Activated T-cell treated with anti-CD3 and anti-CD28 coated beads, Interleukin-2, amount 50 U/mL, for 72 hours (primary cell): ENCODE data around the gene COL13A1. TPM values are rescaled to one million over a fixed set of nuclear protein-coding genes. Genes with fewer than 3 reads are reported as not detected.

ENCODE experiments used
- ATAC-seq, 2 donors: fragments of 150-1000 bp; cut with Tn5 transposase; replicated peaks in 1 of 2; 2 replicates each; pipeline ENCODE4 v1.10.0; 2021; ENCODE audit warnings: moderate library complexity in 2 of 2, mild to moderate bottlenecking in 1 of 2
- DNase-seq, 2 donors: peaks; one replicate each; pipeline ENCODE4 v3.0.0; 2021 to 2022; ENCODE audit warnings: mixed read lengths in 1 of 2
- H3K27ac Mint-ChIP-seq: one replicate; pipeline ENCODE4 v1.8.0; 2022; ENCODE audit warnings: mild to moderate bottlenecking, moderate library complexity, mixed read lengths
- H3K27me3 Mint-ChIP-seq: one replicate; pipeline ENCODE4 v1.8.0; 2022; ENCODE audit warnings: low read depth, mixed read lengths
- H3K36me3 Mint-ChIP-seq, 2 donors: one replicate each; pipeline ENCODE4 v1.8.0; 2022; ENCODE audit warnings: mixed read lengths in 2 of 2, mild to moderate bottlenecking in 1 of 2; ENCODE audit not compliant: insufficient read depth in 2 of 2
- H3K4me1 Mint-ChIP-seq: one replicate; pipeline ENCODE4 v1.8.0; 2022; ENCODE audit warnings: low read depth, mixed read lengths
- H3K4me3 Mint-ChIP-seq, 2 donors: one replicate each; pipeline ENCODE4 v1.8.0; 2022; ENCODE audit warnings: mild to moderate bottlenecking in 2 of 2, mixed read lengths in 2 of 2, moderate library complexity in 2 of 2
- H3K9me3 Mint-ChIP-seq, 2 donors: one replicate each; pipeline ENCODE4 v1.8.0; 2022; ENCODE audit warnings: mixed read lengths in 2 of 2
- total RNA-seq, 2 donors: library from RNA; stranded (reverse); gene quantifications; one replicate each; pipeline ENCODE4 v1.2.3, GENCODE V29; 2022

Gene COL13A1
- total RNA-seq, 2 donors from 2014 or later, result not detected

GRCh38 chr10:69955211-69955805 is 153.6 kb downstream of the COL13A1 start:
- no peak for DNase-seq
- no peaks in the 10 kb centered on the region for H3K36me3 Mint-ChIP-seq
- no peak overlapping the region for H3K4me3 Mint-ChIP-seq
- H3K9me3 Mint-ChIP-seq, result no peaks in the 10 kb centered on the region
- H3K4me1 Mint-ChIP-seq, result no peaks in the 10 kb centered on the region
- ATAC-seq, result no peak
- no peak overlapping the region for H3K27ac Mint-ChIP-seq
- H3K27me3 Mint-ChIP-seq, result peaks cover 36% of the 10 kb centered on the region

DNA sequence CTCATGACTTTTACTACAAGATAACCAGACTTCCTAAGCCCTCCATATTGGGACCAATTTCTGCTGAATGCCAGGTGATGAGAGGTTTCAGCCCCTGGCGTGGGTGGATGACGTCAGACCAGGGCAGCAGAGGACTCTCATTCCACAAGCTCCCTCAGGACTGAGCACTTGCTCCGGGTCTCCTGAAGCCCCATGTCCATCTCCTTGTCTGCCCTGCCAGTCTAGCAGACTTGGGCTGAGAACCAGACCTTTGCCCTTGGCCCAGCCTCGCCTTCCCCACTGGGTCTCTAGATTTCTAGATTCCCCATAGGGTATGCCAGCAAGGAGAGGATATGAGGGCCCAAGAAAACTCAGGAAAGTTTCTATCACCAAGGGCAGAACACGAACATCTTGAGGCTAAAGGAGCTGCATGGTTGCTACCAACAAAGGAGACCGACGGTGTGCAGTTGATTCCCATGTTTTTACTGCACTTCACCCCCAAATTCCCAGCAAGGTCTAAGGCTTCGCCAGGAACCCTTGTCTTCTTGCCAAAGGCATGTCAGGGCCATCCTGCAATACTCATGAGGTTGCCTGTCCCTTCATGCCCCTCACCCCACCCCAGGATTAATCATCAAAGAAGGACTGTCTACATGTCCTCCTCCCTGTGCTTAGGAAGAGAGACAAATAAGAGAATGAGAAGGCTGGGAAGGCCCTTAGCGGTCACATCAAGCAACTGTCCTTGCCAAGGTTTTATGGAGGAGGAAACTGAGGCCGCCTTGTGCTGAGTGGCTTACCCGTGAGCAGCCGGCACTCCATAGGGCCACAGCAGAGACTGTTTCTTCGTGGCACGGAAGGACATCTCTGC is 154.4 kb downstream of the COL13A1 start:
- no peak for ATAC-seq
- H3K27ac Mint-ChIP-seq, result no peak overlapping the region
- H3K27me3 Mint-ChIP-seq, result peaks cover 38% of the 10 kb centered on the region
- no peaks in the 10 kb centered on the region for H3K4me1 Mint-ChIP-seq
- DNase-seq, result no peak
- H3K36me3 Mint-ChIP-seq, result no peaks in the 10 kb centered on the region
- H3K9me3 Mint-ChIP-seq, result no peaks in the 10 kb centered on the region
- H3K4me3 Mint-ChIP-seq, result no peak overlapping the region

- DNase-seq (no peak), ATAC-seq (no peak)
- Mint-ChIP-seq H3K27me3 (peaks cover 33% of the 10 kb centered on the region), H3K27ac (no peak overlapping the region), H3K4me1 (no peaks in the 10 kb centered on the region), H3K9me3 (no peaks in the 10 kb centered on the region), H3K36me3 (no peaks in the 10 kb centered on the region), H3K4me3 (no peak overlapping the region)
Measured at GRCh38 chr10:69956741-69957230, 155.1 kb downstream of the COL13A1 start.

- no peak for DNase-seq
- H3K9me3 Mint-ChIP-seq, result no peaks in the 10 kb centered on the region
- H3K4me3 Mint-ChIP-seq, result no peak overlapping the region
- no peaks in the 10 kb centered on the region for H3K36me3 Mint-ChIP-seq
- H3K27me3 Mint-ChIP-seq, result peaks cover 29% of the 10 kb centered on the region
- no peak overlapping the region for H3K27ac Mint-ChIP-seq
- no peak for ATAC-seq
- H3K4me1 Mint-ChIP-seq, result no peaks in the 10 kb centered on the region
Measured at GRCh38 chr10:69957241-69957885, 155.7 kb downstream of the COL13A1 start.

DNA sequence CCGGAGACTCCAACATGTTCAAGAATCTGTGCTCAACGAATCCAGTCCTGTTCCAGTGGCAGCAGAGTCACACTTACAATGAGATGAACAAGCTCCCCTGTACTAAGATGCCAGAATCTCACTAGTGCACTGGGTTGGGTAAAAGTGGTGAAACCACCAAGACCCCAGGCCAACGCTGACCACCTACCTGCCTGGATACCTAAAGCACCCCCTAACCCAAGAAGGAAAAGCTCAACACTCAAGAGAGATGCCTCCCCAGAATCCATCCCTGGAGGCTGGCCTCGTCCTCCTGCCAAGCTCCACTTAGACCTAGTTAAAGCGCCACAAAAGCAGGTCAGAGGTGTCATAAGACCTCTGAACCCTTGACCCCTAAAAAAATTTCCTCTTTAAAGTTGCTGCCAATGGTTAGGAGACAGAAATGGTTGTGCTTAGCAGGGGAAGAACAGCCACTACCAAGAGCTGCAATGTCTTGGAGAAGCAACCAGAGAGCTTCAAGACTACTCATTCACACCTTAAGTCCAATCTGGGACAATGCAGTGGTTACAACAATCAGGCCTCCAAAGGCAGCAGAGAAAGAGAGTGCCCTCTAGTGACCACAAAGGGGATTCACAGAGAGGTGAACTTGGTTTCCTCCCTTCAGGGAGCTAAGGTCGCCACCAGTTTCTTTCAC is 156.3 kb downstream of the COL13A1 start:
- H3K27ac Mint-ChIP-seq, result no peak overlapping the region
- H3K9me3 Mint-ChIP-seq, result no peaks in the 10 kb centered on the region
- H3K4me1 Mint-ChIP-seq, result no peaks in the 10 kb centered on the region
- DNase-seq (peak; percentile 16 to 27), ATAC-seq (peak; percentile 36 to 59)
- peaks cover 29% of the 10 kb centered on the region for H3K27me3 Mint-ChIP-seq
- H3K36me3 Mint-ChIP-seq, result no peaks in the 10 kb centered on the region
- H3K4me3 Mint-ChIP-seq, result no peak overlapping the region

DNA sequence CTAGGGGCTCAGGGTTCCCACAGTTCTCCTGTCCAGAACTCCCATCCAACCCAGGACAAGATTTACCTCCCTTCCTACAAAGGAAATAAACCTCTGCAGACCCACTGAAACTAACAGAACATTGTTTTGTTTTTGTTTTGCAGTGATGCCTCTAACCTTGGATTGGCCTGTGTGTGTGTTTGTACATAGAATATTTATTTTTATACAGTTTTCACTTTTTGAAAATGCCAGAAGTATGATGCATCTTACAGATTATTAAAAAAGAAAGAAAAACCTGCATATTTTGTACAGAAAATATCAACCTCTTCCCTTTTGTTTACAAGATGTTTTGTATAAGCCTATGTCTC is 156.8 kb downstream of the COL13A1 start:
- ATAC-seq, result no peak
- Mint-ChIP-seq H3K4me3 (no peak overlapping the region), H3K27me3 (peaks cover 32% of the 10 kb centered on the region)

DNA sequence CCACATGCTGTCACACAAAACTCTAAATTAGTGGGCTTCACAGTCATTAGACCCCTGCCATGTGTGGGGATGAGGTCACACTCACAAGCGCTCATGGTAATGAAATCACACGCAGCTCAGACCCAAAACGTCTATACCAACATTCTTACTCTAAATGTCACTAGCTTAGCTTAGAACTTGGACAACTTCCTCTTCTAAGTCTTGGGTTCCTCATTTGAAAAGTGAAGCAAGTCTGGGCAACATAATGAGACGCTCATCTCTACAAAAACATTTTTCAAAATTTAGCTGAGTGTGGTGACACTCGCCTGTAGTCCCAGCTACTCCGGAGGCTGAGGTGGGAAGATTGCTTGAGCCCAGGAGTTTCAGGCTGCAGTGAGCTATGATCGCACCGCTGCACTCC is 158.2 kb downstream of the COL13A1 start:
- ATAC-seq, result no peak
- no peaks in the 10 kb centered on the region for H3K36me3 Mint-ChIP-seq
- H3K9me3 Mint-ChIP-seq, result no peaks in the 10 kb centered on the region
- peaks cover 36% of the 10 kb centered on the region for H3K27me3 Mint-ChIP-seq
- H3K4me1 Mint-ChIP-seq, result no peaks in the 10 kb centered on the region
- no peak overlapping the region for H3K4me3 Mint-ChIP-seq
- no peak for DNase-seq
- no peak overlapping the region for H3K27ac Mint-ChIP-seq

More for the DNA sequence above, 156.8 kb downstream of the COL13A1 start:
- Mint-ChIP-seq H3K4me1 (no peaks in the 10 kb centered on the region), H3K27ac (no peak overlapping the region), H3K36me3 (no peaks in the 10 kb centered on the region), H3K9me3 (no peaks in the 10 kb centered on the region)
- no peak for DNase-seq

- no peak for ATAC-seq
- Mint-ChIP-seq H3K27me3 (peaks cover 32% of the 10 kb centered on the region), H3K4me1 (no peaks in the 10 kb centered on the region)
Measured at GRCh38 chr10:69960606-69960987, 158.9 kb downstream of the COL13A1 start.

DNA sequence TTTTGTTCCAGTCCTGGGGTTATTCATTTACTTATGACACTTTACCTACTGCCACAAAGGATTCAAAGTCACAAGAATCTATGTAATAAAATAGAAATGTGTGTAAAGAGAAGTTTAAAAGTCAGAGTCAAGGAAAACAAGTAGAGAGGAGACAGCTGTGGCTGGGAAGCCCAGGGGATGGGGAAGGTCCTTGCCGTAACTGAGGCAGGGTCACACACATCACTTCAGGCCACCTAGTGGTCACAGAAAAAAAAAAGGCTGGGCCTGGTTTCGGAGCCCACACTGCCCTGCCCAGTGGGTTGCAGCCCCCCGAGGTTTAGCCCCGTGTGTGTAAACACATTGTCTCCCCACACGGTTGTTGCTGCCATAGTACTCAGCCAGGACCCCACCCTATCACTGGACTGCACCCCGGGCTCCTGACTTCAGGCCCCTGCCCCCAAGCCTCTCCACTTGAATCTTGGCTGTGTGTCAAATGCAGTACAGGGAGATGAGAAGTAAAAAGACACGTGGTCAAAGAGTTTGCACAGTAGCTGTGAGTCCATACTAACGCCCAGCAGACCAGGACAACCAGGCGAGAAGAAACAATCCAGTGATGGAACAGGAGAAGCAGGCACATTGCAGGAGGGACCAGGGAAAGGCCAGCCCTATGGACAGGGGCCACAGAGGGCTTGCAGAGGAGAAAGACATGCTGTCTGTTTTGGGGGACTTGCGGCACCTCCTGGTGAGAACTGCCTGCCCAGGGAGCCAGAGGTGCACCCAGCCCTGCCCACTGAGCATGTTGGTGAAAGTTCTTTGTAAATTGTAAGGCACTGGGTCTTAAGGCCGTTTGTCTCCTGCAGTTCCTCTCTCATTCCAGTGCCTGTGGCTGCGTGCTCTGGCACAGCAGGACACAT is 159.5 kb downstream of the COL13A1 start:
- no peaks in the 10 kb centered on the region for H3K9me3 Mint-ChIP-seq
- H3K27ac Mint-ChIP-seq, result no peak overlapping the region
- H3K27me3 Mint-ChIP-seq, result peaks cover 25% of the 10 kb centered on the region
- H3K4me3 Mint-ChIP-seq, result no peak overlapping the region
- ATAC-seq (no peak), DNase-seq (no peak)
- no peaks in the 10 kb centered on the region for H3K36me3 Mint-ChIP-seq
- no peaks in the 10 kb centered on the region for H3K4me1 Mint-ChIP-seq

More at GRCh38 chr10:69960606-69960987, 158.9 kb downstream of the COL13A1 start:
- no peaks in the 10 kb centered on the region for H3K9me3 Mint-ChIP-seq
- H3K27ac Mint-ChIP-seq, result no peak overlapping the region
- H3K36me3 Mint-ChIP-seq, result no peaks in the 10 kb centered on the region
- no peak for DNase-seq
- H3K4me3 Mint-ChIP-seq, result no peak overlapping the region

- ATAC-seq (no peak), DNase-seq (no peak)
- Mint-ChIP-seq H3K27me3 (peaks cover 20% of the 10 kb centered on the region), H3K4me1 (no peaks in the 10 kb centered on the region), H3K4me3 (no peak overlapping the region), H3K27ac (no peak overlapping the region), H3K9me3 (no peaks in the 10 kb centered on the region), H3K36me3 (no peaks in the 10 kb centered on the region)
Measured at GRCh38 chr10:69961881-69962745, 160.4 kb downstream of the COL13A1 start.

- no peak for DNase-seq
- H3K27ac Mint-ChIP-seq, result no peak overlapping the region
- peaks cover 13% of the 10 kb centered on the region for H3K27me3 Mint-ChIP-seq
- no peaks in the 10 kb centered on the region for H3K4me1 Mint-ChIP-seq
- H3K9me3 Mint-ChIP-seq, result no peaks in the 10 kb centered on the region
- no peak for ATAC-seq
- H3K36me3 Mint-ChIP-seq, result no peaks in the 10 kb centered on the region
- H3K4me3 Mint-ChIP-seq, result no peak overlapping the region
Measured at GRCh38 chr10:69962746-69963135, 161.0 kb downstream of the COL13A1 start.
